Stimulated activated CD8-positive, alpha-beta memory T cell treated with anti-CD3 and anti-CD28 coated beads, Interleukin-15, amount 100 ng/mL, for 48 hours (primary cell): ENCODE results near the gene DMWD.

Experiments used
- DNase-seq, 2 donors: peaks; one replicate each; pipeline ENCODE4 v3.0.0-alpha.2; 2020; ENCODE audit warnings: low read depth in 2 of 2

The DMWD gene

DNA sequence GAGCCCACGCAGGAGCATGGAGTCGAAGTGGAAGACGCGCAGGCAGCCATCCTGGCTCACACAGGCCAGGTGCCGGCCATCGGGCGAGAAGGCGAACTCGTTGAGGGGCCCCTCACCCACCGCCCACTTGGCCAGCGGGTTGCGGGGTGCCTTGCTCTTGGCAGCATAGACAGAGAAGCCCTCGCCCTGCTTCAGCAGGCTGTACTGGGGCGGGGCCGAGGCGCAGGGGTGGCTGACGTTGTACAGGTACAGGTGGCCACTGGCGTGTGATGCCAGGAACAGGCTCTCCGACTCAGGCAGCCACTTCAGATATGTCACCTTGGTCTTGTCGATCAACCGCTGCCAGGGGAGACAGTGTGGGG lies 6.1 kb downstream of the DMWD start:
- DNase-seq, result no peak

DNA sequence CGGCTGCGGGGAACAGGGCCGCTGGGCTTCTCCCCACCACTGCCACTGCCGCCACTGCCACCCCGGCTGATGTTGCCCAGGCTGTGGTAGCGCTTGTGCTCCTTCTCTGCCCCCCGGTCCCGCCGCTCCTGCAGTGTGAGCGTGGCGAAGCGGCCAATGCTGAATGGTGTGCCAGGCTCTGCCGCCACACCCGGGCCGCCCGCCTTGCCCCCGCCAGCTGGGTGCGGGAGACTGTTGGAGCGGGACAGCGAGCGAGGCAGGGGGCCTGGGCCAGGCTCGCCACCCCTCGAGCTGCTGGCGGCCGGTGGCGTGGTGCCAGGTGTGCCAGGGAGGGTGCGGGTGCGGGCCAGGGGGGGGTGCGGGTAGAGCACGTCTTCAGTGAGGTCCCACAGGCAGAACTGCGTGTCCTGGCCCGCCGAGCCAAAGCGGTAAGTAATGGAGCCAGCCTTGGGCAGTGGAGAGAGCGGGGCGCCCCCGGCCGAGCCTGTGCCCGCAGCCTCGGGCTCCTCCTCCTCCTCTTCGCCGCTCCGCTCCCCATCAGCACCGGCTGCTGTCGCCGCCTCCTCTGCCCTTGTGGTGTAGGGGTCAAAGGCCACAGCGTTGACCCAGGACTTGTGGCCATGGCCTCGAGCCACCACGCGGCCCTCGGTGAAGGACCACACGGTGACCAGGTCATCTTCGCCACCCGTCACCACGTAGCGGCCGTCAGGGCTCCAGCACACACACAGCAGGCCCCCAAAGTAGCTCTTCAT lies 6.7 kb downstream of the DMWD start:
- DNase-seq, result no peak

DNA sequence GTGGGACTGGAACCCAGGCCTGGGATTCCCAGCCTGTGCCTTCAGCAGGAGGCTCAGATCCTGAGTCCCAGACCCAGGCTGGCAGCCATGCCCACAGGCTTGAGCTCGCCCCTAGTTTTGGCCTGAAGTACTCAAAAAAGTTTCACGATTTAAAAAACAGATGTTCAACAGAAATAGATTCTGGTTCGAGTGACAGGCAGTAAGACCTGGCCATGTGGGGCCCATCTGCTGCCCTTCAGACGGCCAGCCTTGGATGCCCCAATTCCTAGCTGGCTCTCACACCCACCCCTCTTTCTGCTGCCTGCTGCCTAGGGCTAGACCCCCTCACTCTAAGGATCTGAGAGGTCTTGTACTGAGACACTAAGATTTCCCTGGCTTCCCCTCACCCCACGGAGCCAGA lies 7.5 kb downstream of the DMWD start:
- DNase-seq, result no peak

DNA sequence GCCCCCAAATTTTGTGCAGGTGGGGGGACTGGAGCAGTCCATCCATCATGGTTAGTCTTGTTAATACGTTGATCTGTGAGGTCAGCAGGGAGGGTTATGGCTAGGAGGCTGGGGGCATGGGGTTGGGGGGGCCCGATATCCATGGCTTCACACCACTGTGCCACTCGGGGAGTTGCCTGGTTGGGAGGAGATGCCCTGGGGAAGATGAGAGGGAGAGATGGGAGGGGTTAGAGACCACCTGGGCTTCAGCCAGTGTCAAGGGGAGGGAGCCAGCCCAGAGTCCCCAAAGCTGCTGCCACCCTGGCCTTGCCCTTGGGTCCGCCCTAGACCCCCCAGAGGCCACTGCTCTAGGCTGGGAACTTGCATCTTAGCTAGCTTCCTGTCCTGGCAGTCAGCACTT lies 8.5 kb downstream of the DMWD start:
- DNase-seq, result no peak

- DNase-seq, result no peak
Measured at GRCh38 chr19:45782820-45783785, 9.5 kb downstream of the DMWD start.

DNA sequence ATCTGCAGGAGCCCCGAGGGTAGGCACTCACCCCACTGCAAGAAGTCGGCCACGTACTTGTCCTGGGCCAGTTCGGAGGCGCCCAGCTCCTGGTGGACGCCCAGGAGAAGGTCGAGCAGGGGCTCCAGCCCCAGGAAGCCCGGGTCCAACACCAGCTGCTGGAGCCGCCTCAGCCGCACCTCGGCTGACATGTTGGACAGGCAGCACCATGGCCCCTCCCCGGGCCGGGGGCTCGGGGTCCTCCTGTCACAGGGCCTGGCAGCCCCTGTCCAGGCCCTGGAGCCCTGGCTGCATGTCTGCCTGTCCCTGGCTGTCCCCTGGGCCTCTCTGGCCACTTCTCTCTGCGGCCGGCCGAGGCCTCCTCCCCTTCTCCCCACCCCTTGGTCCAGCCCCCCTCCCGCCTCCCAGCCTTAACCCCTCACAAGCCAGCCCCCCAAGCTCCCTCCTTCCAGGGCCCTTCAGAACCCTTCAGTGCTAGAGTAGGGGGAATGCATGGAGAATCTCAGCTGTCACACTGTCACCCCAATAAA lies 10.4 kb downstream of the DMWD start, which contains the start of gene DMPK:
DMPK (minus strand) TSS at position 329 of the 530 bp plus-strand sequence; CDS start at position 191, 138 bp downstream.
- DNase-seq, result no peak

DNA sequence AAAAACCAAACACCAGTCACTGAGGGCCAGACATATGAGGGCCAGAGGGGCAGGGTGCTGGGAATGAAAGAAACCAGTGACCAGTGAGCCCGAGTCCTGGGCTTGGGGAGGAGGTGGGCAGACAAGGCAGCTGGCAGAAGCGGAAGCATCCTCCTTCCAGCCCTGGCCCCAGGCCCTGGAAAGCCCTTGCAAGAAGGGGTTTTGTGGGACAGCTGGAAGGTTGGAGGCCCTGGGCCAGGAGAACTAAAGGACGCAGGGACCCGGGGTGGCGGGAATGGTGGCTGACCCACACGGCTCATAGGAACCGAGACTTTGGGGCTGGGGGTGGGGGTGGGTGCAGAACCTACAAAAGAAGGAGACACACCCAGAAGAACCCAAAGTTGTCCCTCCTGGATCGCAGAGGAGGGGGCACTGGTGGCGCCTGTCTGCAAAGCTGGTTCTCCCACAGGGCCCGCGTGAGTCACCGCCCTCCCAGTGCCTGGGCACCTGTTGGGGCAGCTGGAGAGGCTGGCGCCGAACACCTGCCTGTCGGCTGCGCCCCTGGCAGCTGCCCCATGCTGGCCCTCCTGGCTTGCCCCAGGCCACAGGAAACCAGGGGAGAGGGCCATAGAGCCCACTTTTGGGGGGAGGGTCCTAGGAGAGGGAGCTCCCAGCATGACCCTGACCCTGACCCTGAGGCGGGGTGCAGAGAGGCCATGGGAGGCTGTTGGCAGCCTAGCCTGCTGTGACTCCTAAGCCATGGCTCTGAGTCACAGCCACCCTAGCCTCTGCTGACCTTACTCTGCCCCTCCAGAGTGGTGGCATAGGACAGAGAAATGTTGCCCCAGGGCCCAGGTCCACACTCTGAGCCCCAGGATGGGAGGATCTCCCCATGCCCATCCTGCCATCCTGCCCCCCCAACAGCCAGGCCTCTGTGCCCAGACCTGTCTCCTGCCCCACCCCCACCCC lies 11.2 kb downstream of the DMWD start:
- DNase-seq, result no peak

DNA sequence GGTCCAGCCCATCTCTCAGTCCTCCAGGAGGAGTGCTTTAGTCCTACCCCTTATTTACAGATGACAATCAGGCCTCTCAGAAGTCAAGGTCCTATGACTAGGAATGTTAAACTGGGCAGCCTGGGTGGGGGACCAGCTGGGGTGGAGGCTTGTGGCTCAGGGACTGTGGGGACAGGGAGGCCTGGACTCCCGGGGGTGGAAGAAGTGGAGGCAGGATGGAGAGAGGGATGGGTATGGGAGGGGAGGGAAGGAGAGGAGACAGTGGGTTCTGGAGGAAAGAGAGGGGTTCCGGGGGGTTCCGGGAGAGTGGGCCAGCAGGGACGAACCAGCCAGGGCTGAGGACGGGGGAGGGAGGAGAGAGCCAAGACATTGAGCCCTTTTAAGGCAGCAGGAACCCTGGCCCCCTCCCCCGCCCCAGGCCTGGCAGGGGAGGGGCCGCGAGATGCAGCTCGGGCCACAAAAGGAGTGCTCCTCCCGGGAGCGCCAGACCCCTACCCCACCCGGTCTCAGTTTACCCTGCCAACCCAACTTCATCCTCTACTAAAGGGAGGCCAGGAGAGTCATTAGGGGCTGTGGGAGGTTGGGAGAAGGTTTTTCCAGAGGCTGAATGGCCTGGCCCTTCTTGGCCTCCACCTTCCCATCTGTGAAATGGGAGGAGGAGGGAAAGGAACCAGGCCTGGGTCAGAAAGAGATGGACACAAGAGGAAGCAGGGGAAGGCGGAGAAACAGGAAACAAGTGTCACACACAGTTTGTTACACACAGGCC lies 12.0 kb downstream of the DMWD start:
- no peak for DNase-seq

GRCh38 chr19:45780146-45780447 lies 12.5 kb downstream of the DMWD start:
- DNase-seq, result no peak

GRCh38 chr19:45779231-45780145 lies 13.2 kb downstream of the DMWD start:
- peak; percentile 84 to 90 for DNase-seq

GRCh38 chr19:45778010-45778661 lies 14.5 kb downstream of the DMWD start:
- no peak for DNase-seq

DNA sequence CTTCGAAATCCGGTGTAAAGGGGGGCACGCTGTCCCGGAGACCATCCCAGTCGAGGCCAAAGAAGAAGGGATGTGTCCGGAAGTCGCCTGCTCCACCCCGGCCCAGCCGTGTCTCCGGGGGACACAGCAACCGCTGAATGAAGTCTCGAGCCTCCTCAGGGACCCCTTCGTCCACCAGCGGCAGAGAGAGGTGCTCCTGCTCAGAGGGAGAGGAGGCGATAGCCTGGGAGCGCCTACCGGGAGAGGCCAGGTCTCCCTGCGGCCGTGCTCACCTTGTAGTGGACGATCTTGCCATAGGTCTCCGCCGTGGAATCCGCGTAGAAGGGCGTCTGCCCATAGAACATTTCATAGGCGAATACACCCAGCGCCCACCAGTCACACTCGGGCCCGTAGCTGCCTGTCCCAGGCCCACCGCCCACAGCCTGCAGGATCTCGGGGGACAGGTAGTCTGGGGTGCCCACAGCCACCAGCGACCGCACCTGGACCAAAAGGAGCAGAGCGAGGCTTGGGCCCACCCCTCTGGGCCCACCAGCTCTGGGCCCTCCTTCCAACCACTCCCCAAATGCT lies 15.2 kb downstream of the DMWD start:
- no peak for DNase-seq

- DNase-seq, result no peak
Measured at GRCh38 chr19:45774765-45775164, 17.9 kb downstream of the DMWD start.

GRCh38 chr19:45773384-45773783 lies 19.3 kb downstream of the DMWD start:
- no peak for DNase-seq

DNA sequence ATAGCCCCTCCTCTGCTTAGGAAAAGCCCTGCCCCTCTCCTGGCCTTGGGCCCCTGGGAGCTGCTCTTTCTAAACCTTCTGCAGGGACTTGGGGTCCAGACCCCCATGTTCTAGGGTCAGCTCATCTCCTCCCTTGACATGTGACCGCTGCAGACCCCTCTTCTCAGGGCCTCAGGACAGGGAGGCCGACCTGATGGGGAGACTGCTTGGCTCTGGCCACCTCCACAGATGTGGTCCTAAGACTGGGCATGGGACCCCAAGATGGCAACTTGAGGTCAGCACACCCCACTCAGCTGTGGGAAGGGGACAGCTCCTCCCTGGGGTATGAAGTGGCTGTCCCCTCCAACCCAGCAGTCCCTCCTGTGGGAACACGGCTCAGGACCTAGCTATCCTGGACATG lies 19.7 kb downstream of the DMWD start:
- no peak for DNase-seq

- no peak for DNase-seq
Measured at GRCh38 chr19:45772130-45772840, 20.4 kb downstream of the DMWD start.

DNA sequence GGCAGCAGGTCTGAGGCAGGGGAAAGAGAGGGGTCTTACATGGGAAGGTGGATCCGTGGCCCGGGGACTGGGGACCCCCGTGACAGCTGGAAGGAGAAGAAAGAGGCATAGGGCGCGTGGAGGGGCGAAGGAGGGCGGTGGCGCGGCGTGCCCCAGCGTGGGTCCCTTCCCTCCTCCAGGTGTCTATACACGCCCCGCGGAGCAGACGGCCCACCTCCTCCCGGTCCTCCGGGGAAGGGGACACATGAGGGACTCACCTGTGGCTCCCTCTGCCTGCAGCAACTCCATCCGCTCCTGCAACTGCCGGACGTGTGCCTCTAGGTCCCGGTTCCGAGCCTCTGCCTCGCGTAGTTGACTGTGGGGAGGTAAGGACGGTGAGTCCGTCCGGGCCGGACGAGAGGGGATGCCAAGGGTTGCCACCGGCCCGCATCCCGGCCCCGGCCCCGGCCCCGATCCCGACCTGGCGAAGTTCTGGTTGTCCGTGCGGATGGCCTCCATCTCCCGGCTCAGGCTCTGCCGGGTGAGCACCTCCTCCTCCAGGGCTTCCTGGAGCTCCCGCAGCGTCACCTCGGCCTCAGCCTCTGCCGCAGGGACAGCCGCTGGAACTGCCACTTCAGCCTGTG lies 21.2 kb downstream of the DMWD start:
- DNase-seq, result no peak
